Erythroblast (primary cell): ENCODE data around the gene CNTN6.
"Not testable (repeated sequence)": the region's sequence is repeated elsewhere in the genome, so short reads cannot be mapped to it uniquely, and the experiment has no call there.

Experiments
- DNase-seq, 2 experiments: peaks; one replicate each; lab custom pipeline; 2025; lab: John Stamatoyannopoulos, UW
- GATA1 ChIP-seq: IDR thresholded peaks from 2 replicates; pipeline ENCODE4 v1.6.1; 2011; ENCODE audit warnings: low read depth, mild to moderate bottlenecking, control low read depth, low read length, moderate library complexity
- POLR2A ChIP-seq: IDR thresholded peaks from 2 replicates; pipeline ENCODE4 v1.6.1; 2011; ENCODE audit warnings: mild to moderate bottlenecking, low read length

The CNTN6 gene

DNA sequence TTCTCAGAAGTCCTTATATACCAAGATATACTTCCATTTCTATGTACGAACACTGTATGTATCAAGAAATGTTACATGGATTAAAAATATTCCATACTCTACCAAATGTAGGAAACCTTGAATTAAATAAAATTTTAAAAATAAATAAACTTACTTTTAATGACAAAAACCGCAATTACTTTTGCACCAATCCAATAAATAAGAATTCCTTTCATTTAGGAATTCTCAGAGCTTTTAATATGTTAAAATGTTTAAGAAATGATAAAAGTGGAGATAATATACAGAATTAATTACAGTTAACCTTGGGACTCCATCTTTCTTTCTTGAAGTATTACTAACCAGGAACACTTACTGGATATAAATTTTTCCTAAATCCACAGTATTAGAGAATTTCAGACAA lies 272.7 kb downstream of the CNTN6 start:
- TF ChIP-seq GATA1 (no peak), POLR2A (no peak)
- DNase-seq: no peak

DNA sequence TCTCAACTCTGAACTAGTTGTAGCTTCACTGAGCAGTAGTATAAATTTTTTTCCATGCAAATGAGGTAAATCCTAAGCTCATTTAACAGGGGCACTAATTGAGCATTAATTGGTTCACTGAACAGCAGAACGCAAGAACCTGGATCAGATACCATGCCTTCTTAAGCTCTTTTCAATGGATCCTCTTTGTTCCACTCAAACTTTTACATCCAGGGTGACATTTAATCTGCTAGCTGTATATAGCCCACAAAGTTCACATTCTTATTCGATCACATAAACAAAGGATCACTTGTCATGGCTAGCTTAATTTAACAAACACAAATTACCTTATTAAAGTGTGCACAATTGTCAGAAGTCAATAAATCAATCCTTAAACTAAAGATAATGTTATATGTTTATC lies 281.6 kb downstream of the CNTN6 start:
- TF ChIP-seq POLR2A: no peak
- no peak for TF ChIP-seq GATA1
- DNase-seq: no peak

GRCh38 chr3:1375145-1375544 lies 282.3 kb downstream of the CNTN6 start:
- no peak for DNase-seq
- TF ChIP-seq GATA1 (no peak), POLR2A (no peak)

- TF ChIP-seq GATA1: no peak
- no peak for TF ChIP-seq POLR2A
- no peak for DNase-seq
Observed at GRCh38 chr3:1380926-1381646, 288.3 kb downstream of the CNTN6 start.

GRCh38 chr3:1381647-1382036 lies 288.8 kb downstream of the CNTN6 start:
- no peak for DNase-seq
- TF ChIP-seq GATA1 (no peak), POLR2A (no peak)

DNA sequence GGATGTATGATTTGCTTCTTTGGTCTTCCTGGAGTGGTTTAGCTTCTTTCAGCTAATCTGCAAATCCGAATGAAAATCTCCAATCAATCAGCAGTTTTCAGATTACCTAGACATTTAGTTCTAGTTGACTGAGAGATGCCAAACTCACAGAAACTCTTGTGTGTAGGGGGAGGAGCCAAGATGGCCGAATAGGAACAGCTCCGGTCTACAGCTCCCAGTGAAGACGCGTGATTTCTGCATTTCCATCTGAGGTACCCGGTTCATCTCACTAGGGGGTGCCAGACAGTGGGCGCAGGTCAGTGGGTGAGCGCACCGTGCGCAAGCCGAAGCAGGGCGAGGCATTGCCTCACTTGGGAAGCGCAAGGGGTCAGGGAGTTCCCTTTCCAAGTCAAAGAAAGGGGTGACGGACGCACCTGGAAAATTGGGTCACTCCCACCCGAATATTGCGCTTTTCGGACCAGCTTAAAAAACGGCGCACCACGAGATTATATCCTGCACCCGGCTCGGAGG lies 294.6 kb downstream of the CNTN6 start:
- not testable (repeated sequence) for DNase-seq

- no peak for DNase-seq
- TF ChIP-seq GATA1 (no peak), POLR2A (no peak)
Observed at GRCh38 chr3:1394188-1394587, 301.4 kb downstream of the CNTN6 start.

- TF ChIP-seq GATA1 (no peak), POLR2A (no peak)
- no peak for DNase-seq
Observed at GRCh38 chr3:1400571-1400970, 307.7 kb downstream of the CNTN6 start.

GRCh38 chr3:1404270-1404962 lies 311.6 kb downstream of the CNTN6 start:
- no peak for DNase-seq
- no peak for TF ChIP-seq GATA1
- TF ChIP-seq POLR2A: no peak

DNA sequence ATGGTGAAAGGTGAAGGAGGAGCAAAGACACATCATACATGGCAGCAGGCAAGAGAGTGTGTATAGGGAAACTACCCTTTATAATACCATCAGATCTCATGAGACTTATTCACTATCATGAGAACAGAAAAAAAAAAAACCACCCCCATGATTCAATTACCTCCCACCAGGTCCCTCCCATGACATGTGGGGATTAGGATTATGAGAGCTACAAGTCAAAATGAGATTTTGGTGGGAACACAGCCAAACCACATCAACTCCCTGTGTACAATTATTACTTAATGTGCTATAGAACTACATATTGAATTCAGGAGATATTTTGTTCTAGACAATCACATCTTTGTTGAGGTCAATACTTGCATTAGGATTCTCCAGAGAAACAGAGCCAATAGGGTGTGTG lies 313.4 kb downstream of the CNTN6 start:
- TF ChIP-seq GATA1: no peak
- TF ChIP-seq POLR2A: no peak
- DNase-seq: no peak

DNA sequence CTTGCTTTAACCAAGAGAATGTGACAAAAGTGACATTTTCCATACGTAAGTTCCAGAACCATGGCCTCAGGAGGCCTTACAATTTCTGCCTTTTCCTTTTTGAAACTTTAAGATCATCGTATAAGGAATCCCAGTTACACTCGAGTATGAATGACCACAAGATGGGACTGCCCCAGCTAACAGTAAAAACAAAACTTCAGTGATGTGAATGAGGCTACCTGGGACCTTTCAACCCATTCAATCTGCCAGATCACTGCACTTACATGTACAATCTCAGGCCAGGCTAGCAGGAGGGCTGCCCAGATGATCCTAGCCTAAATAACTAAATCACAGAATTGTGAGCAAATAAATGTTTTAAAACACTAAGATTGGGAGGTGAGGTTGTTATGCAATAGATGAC lies 328.8 kb downstream of the CNTN6 start:
- no peak for DNase-seq
- no peak for TF ChIP-seq POLR2A

- no peak for DNase-seq
- TF ChIP-seq POLR2A (no peak), GATA1 (no peak)
Observed at GRCh38 chr3:1423566-1424089, 330.8 kb downstream of the CNTN6 start.

- no peak for DNase-seq
- TF ChIP-seq POLR2A (no peak), GATA1 (no peak)
Observed at GRCh38 chr3:1439395-1439794, 346.6 kb downstream of the CNTN6 start.

DNA sequence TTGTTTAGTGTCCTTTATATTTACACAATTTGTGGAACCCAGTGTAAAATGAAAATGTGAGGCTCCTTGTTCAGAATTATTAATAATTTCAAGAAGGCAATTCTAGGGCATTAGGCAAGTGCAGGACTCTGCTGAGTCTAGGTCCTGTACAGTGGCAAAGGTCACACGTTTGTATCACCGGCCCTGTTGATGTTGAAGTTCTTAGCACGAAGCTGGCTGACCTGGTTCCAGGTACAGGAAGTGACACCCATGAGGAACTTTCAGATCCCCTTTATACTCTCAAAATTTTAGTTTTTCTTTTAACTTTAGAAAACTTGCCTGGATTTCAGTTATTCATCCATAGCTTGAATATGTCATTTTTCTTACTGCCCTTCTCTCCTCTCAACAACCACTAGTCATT lies 349.4 kb downstream of the CNTN6 start:
- no peak for DNase-seq
- TF ChIP-seq POLR2A (no peak), GATA1 (no peak)
